Measurements from ENCODE around the gene ZNF708.

DNA sequence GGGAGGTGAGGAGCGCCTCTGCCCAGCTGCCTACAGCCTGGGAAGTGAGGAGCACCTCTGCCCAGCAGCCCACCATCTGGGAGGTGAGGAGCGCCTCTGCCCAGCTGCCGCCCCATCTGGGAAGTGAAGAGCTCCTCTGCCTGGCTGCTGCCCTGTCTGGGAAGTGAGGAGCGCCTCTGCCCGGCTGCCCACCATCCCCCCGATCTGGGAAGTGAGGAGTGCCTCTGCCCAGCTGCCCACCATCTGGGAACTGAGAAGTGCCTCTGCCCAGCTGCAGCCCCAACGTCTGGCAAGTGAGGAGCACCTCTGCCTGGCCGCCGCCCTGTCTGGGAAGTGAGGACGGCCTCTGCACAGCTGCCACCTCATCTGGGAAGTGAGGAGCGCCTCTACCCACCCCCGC, 64.3 kb downstream of the ZNF708 start:
- TF ChIP-seq, protein P1, sequence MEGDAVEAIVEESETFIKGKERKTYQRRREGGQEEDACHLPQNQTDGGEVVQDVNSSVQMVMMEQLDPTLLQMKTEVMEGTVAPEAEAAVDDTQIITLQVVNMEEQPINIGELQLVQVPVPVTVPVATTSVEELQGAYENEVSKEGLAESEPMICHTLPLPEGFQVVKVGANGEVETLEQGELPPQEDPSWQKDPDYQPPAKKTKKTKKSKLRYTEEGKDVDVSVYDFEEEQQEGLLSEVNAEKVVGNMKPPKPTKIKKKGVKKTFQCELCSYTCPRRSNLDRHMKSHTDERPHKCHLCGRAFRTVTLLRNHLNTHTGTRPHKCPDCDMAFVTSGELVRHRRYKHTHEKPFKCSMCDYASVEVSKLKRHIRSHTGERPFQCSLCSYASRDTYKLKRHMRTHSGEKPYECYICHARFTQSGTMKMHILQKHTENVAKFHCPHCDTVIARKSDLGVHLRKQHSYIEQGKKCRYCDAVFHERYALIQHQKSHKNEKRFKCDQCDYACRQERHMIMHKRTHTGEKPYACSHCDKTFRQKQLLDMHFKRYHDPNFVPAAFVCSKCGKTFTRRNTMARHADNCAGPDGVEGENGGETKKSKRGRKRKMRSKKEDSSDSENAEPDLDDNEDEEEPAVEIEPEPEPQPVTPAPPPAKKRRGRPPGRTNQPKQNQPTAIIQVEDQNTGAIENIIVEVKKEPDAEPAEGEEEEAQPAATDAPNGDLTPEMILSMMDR (conservative IDR thresholded peaks at IDR 0.05), result no peak
- no peak for TF ChIP-seq ZFX (IDR thresholded peaks at IDR 0.05)
